HTR-8/SVneo (cell line): ENCODE results near the gene MAGI2.

ENCODE experiments used
- DNase-seq: peaks from one replicate; pipeline ENCODE4 v3.0.0; 2011; ENCODE audit warnings: low spot score, mixed read lengths; ENCODE audit not compliant: insufficient read length
- FAIRE-seq: peaks from 2 replicates; lab custom pipeline; 2011; peaks lifted over from hg19 to GRCh38; lab: Jason Lieb, UNC

The MAGI2 gene

DNA sequence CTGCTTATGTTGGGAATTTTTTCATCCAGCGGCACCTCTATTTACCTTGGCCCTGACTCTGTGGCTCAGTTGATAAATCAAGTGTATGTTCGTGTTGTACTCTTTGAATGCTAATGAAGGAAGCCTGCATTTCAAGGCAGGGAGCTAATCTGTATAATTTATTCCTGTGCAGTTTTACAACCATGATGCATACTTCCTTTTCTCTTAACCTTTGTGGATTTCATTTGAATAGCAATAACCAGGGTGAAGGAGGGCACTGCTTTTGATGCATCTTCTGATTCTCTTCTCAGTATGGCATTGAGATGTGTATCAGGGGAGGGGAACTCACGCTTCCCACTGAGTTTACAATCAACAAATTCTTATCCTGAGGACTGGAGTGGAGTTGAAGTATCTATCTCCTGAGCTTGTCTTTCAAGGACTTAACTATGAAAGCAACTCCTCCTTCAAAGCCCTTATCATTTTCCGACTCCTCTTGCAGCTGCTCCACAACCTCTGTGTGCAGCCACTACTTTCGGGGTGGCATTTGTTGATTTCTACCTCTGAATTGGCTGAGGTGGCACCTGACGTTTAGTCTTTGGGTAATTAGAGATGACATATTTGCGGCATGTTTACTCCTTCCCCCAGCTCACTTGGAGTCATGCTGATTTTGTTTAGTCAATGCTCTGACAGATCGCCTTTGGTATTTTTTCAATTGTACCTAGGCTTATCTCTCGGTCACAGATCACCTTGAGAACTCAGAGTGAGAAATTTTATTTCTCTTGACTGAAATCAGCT lies 1379.7 kb downstream of the MAGI2 start:
- FAIRE-seq (no peak), DNase-seq (no peak)

DNA sequence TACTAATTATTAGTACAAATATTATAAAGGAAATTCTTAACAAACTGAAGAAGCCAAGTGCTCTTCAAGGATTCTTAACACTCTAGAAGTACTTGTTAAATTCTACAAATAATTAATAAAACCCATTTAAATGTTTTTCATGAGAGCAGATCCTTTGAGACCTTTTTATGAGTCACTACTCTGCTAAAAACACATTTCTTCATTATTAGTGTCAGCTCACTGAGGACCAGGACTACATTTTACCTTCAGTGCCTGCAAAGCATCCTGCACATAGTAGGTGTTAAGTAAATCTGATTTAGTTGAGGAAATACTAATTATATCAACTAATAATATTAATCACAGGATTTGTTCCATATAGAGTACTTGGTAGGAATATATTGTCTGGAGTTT lies 1381.3 kb downstream of the MAGI2 start:
- DNase-seq (no peak), FAIRE-seq (no peak)

DNA sequence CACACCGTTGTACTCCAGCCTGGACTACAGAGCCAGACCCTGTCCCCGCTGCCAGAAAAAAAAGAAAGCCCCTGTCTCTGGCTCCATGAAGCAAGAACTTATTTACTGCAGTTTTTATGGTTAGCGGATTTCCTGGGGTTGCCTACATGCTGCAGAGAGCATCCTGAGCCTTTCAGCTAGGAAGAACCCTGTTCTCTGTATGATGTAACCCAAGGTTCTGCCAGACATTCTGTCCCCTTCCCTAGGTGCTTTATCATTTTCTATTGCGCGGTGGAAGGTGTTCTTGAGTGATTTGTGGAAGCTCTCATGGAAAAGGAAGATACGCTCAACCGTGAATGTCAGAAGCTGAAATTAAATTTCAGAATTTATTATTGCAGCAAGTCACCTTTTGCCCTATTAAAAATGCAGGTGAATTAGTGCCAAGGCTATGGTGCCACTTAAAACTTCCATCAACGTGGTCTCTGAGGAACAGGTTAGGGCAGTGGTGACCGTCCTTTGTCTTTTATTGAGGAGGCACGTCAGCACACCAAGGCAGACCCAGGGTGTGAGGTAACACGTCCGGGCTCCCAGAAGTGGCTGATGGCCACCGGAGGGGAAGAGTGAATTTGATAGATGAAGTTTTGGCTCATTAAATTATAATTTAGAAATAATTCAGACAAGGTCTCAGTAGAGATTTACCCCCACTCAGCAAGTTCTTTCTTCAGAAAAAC lies 1381.8 kb downstream of the MAGI2 start:
- FAIRE-seq, result no peak
- no peak for DNase-seq

DNA sequence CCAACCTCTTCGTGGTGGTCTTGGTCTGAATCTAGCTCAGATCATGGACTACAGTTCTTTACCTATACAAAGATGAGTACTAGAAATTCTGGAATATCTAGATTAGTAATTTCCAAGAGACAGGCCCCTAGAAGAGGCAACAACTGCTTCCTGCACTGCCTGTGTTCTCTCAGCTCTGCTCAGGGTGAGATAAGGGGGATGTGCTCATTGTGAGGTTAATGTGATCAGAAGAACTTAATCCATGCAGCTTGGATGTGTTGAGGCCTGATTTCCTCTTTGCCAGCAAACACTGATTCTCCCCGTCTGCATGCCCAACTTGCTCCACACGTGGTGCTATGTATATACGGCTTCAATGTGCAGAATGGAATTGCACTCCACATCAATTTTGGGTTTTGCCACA lies 1386.9 kb downstream of the MAGI2 start:
- FAIRE-seq, result no peak

DNA sequence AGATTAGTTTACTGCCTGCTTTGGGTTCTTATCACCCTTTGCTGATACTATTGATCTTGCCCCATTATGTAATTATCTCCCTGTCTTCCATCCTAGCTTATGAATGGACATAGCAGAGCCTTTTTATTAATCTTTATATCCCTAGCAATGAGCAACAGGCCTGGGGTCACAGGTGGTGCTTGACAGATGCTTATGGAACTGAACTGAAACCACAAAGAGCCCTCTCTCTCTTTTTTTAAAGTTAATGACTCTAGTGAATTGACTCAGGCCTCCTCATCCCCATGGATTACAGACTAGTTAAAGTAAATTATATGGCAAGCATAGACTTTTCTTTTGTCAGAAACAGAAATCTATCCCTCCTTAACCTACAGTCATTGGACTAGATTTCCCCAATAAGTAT lies 1389.7 kb downstream of the MAGI2 start:
- FAIRE-seq, result no peak
- DNase-seq, result no peak

More for the DNA sequence above, 1386.9 kb downstream of the MAGI2 start:
- no peak for DNase-seq

DNA sequence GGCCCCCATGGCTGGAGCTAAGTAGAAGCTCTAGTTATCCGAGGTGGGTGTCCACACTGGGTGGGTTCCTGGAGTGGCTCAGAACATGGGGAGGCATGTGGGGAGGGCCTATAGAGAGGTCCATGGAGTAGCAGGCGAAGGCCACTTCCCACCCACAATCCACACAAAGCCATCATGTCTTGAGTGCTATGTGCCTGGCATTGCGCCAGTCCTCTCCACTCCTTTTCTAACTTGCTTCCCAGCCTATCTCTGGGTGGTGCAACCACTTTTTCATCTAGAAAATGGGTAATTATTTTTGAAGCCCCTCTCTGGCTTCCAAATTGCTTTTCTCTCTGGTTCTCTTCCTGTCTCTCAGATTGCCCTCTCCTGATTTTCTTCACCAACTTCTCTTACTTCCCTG lies 1391.3 kb downstream of the MAGI2 start:
- DNase-seq (no peak), FAIRE-seq (no peak)

DNA sequence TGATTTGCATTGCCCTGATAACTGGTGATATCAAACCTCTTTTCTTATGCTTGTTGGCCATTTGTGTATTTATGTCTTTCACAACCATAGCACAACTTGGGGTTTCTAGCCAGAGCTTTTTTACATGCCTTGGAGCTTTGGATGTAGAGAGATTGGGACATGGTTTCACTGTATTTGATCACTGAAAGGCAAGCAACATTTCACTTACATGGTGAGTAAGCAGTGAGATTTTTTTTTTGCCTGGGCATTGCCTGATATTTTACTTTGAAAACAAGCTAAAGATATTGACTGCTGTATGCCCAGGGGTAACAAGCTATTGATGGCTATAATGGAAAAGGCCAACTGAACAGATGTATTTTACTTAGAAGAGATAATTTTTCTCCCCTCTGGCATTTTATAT lies 1395.9 kb downstream of the MAGI2 start:
- DNase-seq (no peak), FAIRE-seq (no peak)

DNA sequence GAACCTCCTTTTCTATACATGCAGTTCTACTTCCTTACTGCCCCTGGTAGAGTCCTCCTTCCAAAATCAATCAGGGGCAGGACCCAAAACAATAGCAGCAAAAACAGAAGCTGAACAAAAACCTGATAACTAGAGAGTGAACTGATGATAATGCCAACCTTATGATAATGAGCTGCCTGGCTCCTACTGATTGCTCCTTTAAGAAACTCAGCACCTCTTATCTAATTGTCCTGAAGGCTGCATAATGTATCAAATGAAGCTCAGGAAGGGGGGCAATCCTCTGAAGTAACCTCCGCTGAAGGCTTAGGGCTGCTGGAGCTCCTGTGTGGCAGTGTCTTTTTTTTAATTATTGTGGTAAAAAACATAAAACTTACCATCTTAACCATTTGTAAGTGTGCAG lies 1397.9 kb downstream of the MAGI2 start:
- no peak for FAIRE-seq
- DNase-seq, result no peak

DNA sequence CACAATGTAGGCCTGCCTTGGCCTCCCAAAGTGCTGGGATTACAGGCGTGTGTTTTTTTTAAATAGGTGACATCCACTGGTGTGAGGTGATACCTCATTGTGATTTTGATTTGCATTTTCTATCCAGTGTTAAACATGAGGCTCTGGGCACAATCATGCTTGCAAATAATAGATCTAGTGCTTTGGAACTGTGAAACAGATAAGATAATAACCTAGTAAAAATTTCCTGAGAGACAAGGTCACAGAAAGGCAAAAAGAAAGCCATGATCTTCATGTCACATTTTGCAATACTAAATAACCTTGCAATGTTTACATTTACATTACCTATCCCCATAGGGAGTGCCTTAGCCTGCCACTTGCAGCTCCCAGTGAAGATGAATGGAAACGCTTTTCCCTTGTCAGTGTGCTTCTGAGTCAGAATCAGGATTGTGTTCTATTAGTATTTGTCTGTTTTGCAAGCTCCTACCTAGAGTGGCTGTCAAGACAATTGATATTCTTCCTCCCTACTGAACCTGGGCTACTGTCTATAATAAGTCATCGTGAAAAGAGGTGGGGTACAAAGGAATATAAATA lies 1398.4 kb downstream of the MAGI2 start:
- FAIRE-seq, result no peak

DNA sequence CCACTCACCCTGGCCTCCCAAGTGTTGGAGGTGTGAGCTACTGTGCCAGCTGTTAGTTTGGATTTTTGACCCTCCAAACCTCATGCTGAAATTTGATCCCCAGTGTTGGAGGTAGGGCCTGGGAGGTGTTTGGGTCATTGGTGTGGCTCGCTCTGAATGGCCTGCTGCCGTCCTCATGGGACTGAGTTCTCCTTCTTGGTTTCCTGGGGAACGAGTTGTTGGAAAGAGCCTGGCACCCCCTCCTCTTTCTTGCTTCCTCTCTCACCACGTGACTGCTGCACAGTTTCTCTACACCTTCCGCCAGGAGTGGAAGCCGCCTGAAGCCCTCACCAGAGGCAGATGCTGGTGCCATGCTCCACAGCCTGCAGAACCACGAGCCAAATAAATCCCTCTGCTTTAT lies 1401.4 kb downstream of the MAGI2 start:
- FAIRE-seq (no peak), DNase-seq (no peak)

More for the DNA sequence above, 1398.4 kb downstream of the MAGI2 start:
- DNase-seq, result no peak

DNA sequence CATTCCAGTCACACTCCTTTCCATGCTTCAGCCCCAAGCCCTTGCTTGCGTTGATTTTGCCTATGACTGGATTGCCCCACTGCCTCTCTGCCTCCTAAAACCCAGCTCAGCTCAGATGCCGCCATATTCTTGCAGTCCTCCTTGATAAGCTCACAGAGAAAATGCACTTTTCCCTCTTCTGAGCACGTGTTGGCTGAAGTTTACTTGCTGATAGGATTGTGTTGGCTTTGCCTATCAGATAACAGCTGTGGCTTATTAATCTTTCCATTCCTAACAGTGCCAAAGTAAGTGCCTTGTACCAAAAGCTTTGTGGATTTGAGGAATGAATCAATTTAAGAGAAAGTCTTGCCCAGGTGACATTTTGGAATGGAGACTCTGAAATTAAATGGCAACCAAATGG lies 1405.7 kb downstream of the MAGI2 start:
- DNase-seq (no peak), FAIRE-seq (no peak)

DNA sequence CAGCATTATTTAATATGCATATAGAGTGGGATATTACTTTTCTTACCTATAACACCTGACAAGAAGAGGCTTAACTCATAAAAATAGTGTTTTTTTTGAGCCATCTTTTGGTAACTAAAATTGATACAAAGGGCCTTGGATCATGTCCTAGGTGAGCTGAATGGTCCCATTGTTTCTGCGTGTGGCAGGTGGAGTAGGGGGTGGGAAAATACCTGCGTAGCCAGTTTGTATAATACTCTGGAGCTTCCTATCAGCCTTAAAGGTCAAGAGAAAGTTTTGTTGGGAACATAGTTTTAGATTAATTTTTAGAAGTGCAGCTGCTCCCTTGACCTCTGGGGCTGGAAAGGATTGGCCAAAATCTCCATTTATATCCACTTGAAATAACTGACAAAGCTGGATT lies 1410.3 kb downstream of the MAGI2 start:
- DNase-seq, result no peak
- no peak for FAIRE-seq

DNA sequence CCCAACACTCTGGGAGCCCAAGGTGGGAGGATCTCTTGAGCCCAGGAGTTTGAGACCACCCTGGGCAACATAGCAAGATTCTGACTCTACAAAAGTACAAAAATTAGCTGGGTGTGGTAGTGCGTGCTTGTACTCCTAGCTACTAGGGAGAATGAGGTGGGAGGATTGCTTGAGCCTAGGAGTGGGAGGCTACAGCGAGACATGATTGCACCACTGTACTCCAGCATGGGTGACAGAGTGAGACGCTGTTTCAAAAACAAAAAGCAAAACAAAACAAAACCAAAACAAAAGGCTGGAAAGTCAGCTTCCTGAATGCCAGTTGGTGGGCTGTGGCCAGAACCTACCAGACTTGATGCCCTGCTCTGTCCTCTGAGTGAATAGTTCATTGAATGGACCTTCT lies 1412.0 kb downstream of the MAGI2 start:
- FAIRE-seq (no peak), DNase-seq (no peak)

DNA sequence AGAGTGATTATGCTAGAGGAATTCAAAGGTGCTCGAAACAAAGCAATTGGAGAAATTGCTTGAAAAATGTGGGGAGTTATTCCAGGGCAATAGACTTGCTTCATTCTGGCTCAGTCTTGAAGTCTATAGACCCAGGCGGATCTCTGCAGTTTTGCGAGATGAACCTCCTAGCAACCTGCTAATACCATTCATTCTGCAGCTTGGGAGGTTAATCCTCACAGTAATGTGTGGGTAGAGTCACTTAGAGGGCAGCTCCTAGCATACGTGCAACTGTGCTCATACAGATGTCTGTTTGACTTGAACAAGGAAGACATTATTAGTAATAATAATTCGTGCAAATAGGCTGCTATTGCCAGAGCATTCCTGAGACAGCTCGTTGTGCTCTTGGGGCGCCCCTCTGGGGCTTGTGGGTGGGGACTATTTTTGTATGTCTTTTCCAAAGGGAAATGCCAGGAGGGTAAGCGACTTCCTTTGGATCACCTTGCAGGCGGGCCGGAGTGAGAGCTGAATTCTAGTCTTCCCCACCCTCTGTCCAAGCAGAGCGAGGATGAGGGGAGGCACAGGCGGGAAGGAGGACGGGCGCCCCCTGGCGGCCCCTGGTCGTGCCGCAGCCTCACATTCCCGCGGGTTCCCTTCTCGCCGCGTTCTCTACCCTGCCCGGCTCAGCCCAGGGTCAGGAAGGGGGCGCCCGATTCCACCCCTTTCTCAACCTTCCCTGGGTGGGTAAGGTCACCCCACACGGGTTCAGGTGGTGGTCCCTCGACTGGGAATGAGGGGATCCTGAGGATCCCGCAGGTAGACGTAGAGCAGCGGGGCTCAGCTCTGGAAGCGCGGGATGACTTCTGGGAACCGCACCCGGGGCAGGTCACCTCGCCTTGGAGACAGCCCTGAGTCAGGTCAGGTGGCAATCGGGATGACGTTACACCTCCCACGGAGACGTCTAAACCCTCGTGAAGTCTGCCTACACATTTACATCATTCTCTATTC lies 1413.4 kb downstream of the MAGI2 start:
- FAIRE-seq, result no peak
- DNase-seq, result no peak

DNA sequence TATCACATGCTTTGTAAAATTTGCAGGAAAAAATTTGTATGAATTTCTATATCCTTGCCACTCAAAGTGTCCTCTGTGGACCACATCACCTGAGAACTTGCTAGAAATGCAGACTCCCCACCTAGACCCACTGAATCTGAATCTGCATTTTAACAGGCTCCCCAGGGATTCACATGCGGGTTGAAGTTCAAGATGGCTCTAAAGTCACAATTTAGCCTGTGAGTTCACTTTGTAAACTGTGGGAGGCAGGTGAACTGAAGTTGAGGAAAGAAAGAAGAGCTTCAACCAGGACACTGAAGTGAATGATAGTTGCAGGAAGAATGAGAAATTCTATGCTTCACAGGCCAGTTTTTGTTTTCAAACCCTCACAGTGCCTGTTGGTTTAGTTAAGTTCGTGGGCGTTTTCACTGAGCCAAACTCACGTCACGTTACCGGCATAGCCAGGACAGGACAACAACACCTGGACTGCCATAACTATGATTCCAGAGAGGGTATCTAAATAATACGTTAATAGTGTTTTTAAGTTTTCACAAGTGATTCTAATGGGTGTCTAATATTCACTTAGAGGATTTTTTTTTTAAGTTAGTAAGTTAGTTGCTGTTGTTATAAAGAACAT lies 1414.9 kb downstream of the MAGI2 start:
- DNase-seq (no peak), FAIRE-seq (no peak)

DNA sequence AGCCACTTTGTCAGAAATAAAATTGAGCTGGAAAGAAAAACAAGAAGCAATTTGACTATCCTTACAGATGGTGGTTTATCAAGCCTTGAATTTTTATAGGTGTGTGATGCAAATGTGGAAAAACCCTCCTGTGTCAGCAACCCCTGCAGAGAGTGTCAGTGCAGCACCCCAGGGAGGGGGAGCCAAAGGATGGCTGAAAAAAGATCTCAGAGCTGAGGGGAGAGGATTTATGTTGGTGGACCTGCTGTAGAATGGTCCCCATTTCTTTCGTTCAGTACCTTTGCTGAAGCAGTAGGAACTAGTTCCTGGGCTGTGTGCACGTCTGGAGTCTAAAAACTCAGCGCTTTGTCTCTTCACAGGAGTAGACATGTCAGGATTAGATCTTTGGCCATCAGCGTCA lies 1415.9 kb downstream of the MAGI2 start:
- DNase-seq (no peak), FAIRE-seq (no peak)

DNA sequence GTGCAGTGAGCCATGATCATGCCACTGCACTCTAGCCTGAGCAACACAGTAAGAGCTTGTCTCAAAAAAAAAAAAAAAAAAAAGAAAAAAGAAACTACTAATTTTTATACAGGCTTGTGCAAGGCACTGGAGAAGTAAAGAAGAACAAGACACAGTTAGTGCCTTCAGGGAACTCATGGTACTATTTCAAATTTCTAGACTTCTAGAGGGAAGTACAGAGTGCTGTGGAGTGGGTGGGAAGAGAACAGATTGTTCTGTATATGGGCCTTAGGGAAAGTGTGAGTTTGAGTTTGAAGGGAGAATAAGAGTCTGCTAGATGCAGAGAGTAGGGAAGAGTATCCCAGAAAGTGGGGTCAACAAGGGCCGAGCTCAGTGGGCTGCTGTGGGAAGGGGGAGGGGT lies 1420.1 kb downstream of the MAGI2 start:
- no peak for FAIRE-seq
- no peak for DNase-seq

DNA sequence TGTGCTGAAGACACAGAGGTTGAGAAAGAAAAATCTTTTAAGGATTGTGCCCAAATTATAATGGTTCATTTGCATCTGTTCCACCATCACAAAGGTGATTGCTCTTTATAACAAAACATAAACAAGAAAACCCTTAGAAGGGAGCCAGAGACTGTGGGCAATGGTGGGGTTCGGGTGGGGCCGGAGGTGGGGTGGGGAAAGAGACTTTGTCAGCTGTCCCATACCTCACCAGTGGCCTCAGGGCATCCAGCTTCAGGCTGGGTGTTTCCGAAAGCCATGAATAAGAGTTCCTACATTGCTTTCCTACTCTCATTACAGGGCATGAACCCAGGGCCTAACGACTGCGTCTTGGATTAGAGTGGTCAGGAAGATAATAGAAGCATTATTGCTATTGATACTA lies 1427.0 kb downstream of the MAGI2 start:
- DNase-seq (no peak), FAIRE-seq (no peak)

DNA sequence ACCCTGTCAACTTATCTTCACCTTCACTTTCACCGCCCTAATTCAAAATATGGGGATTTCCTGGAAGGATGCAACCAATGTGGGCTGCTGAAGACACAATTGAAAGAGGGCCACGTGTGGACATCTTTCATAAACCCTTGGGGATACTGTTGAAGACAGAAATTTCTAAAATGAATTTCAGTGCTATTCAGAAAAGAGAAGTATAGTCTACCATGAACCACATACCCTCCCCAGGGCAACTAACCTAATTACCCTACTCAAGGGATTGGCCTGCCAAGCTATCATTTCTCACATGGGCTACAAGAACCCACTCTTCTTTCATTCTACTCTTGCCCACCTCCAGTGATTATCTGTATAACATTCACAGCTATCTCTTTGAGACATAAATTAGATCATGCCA lies 1428.9 kb downstream of the MAGI2 start:
- FAIRE-seq (no peak), DNase-seq (no peak)

DNA sequence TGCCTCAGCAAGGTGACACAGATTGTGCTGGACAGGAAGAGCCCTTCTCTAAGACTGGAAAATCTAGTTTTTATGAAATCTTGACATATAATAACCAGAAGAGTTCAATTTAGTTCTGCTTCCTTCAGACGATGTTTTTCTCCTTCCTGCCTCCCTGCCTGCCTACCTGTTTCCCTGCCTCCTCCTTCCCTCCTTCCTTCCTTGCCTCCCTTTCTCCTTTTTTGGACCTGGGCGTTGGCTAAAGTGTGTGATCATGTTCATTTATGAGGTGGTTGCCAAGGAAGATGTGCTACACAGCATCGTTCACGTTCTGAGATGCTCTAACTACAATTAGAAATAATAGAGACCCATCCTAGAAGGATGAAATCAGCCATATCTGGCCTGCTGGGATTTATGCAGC lies 1430.3 kb downstream of the MAGI2 start:
- FAIRE-seq, result no peak

More for the DNA sequence above, 1430.3 kb downstream of the MAGI2 start:
- DNase-seq, result no peak
